Gastrocnemius medialis (tissue), 4 donors: ENCODE measurements around the gene ACSF2. TPM values are rescaled to one million over a fixed set of nuclear protein-coding genes. Genes with fewer than 3 reads are reported as not detected.

Experiments used
- ATAC-seq, 2 donors: fragments of 150-250 bp; one replicate each; pipeline ENCODE4 v1.9.1; 2016
- DNase-seq, 2 donors: peaks; one replicate each; pipeline ENCODE4 v3.0.0-alpha.2; 2019
- H3K27ac ChIP-seq, 4 donors: fragments of 200-600 bp; sonication (generic); 1 replicate in 1 of 4; 2 replicates in 3 of 4; pipeline ENCODE4 v1.5.1; 2016 to 2018; ENCODE audit warnings: mild to moderate bottlenecking in 2 of 4, moderate library complexity in 1 of 4
- H3K27me3 ChIP-seq, 3 donors: fragments of 200-600 bp; sonication (generic) in 2 of 3; 1 replicate in 1 of 3; 2 replicates in 2 of 3; pipeline versions ENCODE4 v1.5.1 to v1.6.0; 2016 to 2019; ENCODE audit warnings: mild to moderate bottlenecking in 1 of 3, moderate library complexity in 1 of 3
- H3K36me3 ChIP-seq, 2 donors: fragments of 200-600 bp; sonication (generic) in 1 of 2; one replicate each; pipeline ENCODE4 v1.5.1; 2017 to 2018
- H3K4me1 ChIP-seq, 2 donors: fragments of 200-600 bp; sonication (generic) in 1 of 2; one replicate each; pipeline ENCODE4 v1.5.1; 2016 to 2017; ENCODE audit warnings: mild to moderate bottlenecking in 2 of 2
- H3K4me3 ChIP-seq, 4 donors: fragments of 200-600 bp; sonication (generic) in 3 of 4; 1 replicate in 1 of 4; 2 replicates in 3 of 4; pipeline ENCODE4 v1.5.1; 2016 to 2019; ENCODE audit warnings: mild to moderate bottlenecking in 2 of 4
- H3K9me3 ChIP-seq, 3 donors: fragments of 200-600 bp; sonication (generic) in 2 of 3; 1 replicate in 1 of 3; 2 replicates in 2 of 3; pipeline ENCODE4 v1.5.1; 2016 to 2019
- CTCF ChIP-seq, 5 experiments: fragments of 450-650 bp in 3 of 5; fragments of 200-600 bp in 2 of 5; sonication (generic) in 2 of 5; IDR thresholded peaks in 4 of 5; conservative IDR thresholded peaks in 1 of 5; 1 replicate in 4 of 5; 2 replicates in 1 of 5; pipeline ENCODE4 v1.5.1; 2016 to 2019; ENCODE audit warnings: antibody characterized with exemption in 5 of 5, mild to moderate bottlenecking in 3 of 5, moderate library complexity in 3 of 5
- POLR2A ChIP-seq, 2 donors: fragments of 450-650 bp; IDR thresholded peaks; one replicate each; pipeline ENCODE4 v1.6.1; 2017; ENCODE audit warnings: antibody characterized with exemption in 2 of 2, mild to moderate bottlenecking in 2 of 2, moderate library complexity in 2 of 2
- in situ Hi-C, 4 donors: fragments of 200-750 bp; cut with MboI; loops; one replicate each; pipeline versions ENCODE4 v1.15.0 to v1.8.0; 2017; ENCODE audit warnings: low sequenced_read_pairs in 4 of 4
- intact Hi-C: fragments of 100-400 bp; cut with DNase I; formaldehyde crosslinking; loops from one replicate; pipeline ENCODE4 v1.15.1; 2023; ENCODE audit warnings: low total_unique reads
- total RNA-seq, 4 donors: library from RNA; depleted of rRNA; stranded (reverse); fragments of >200 nt; gene quantifications; one replicate each; pipeline versions ENCODE4 v1.1.0 to v1.2.3, GENCODE V29; 2016

Gene ACSF2
- total RNA-seq, 4 donors from 2014 or later: 8.7 to 61.4 (median 34.2) TPM

- DNase-seq: no peak
- intact Hi-C loops (loop anchor here (5.0 to 10.0 kb wide), 2 partner anchors 119 to 224 kb away; partner anchors contain the start of gene ANKRD40), in situ Hi-C loops (loop anchor here in 2 of 4 donors (10.0 to 25.0 kb wide), 2 partner anchors 94 to 224 kb away; partner anchors contain the start of genes ANKRD40 (in 1 of the 2) and LRRC59 (in 1 of the 2))
- Histone ChIP-seq H3K27ac (peak overlapping the region; percentile 95 to 98 (median 97)), H3K9me3 (no peaks in the 10 kb centered on the region), H3K36me3 (peaks cover 0 to 32% of the 10 kb centered on the region in 2 donors), H3K4me1 (peaks cover 32 to 36% of the 10 kb centered on the region in 2 donors), H3K27me3 (no peaks in the 10 kb centered on the region), H3K4me3 (no peak overlapping the region)
- TF ChIP-seq POLR2A (IDR thresholded peaks at IDR 0.05) (no peak), CTCF (IDR thresholded peaks at IDR 0.05 in 4 of 5, conservative IDR thresholded peaks at IDR 0.05 in 1 of 5) (no peak)
- ATAC-seq: no peak
Observed at GRCh38 chr17:50480854-50481490, 55.0 kb downstream of the ACSF2 start.

GRCh38 chr17:50481648-50482047, 55.6 kb downstream of the ACSF2 start:
- H3K27ac ChIP-seq: peak overlapping the region; percentile 95 to 98 (median 97)
- no peak for TF ChIP-seq POLR2A (IDR thresholded peaks at IDR 0.05)
- no peak for TF ChIP-seq CTCF (IDR thresholded peaks at IDR 0.05 in 4 of 5, conservative IDR thresholded peaks at IDR 0.05 in 1 of 5)
- in situ Hi-C loops: loop anchor here in 2 of 4 donors (10.0 to 25.0 kb wide), 2 partner anchors 94 to 223 kb away; partner anchors contain the start of genes ANKRD40 (in 1 of the 2) and LRRC59 (in 1 of the 2)

GRCh38 chr17:50482110-50482509, 56.1 kb downstream of the ACSF2 start:
- no peaks in the 10 kb centered on the region for H3K27me3 ChIP-seq
- DNase-seq: no peak
- H3K4me3 ChIP-seq: no peak overlapping the region
- no peaks in the 10 kb centered on the region for H3K9me3 ChIP-seq
- peaks cover 32 to 36% of the 10 kb centered on the region in 2 donors for H3K4me1 ChIP-seq
- ATAC-seq: no peak
- in situ Hi-C loops (loop anchor here in 2 of 4 donors (10.0 to 25.0 kb wide), 2 partner anchors 95 to 223 kb away; partner anchors contain the start of genes ANKRD40 (in 1 of the 2) and LRRC59 (in 1 of the 2)), intact Hi-C loops (loop anchor here (1.0 to 10.0 kb wide), 4 partner anchors 27 to 223 kb away; partner anchors contain the start of genes ANKRD40, MYCBPAP and SPATA20)
- H3K36me3 ChIP-seq: peaks cover 0 to 35% of the 10 kb centered on the region in 2 donors
- H3K27ac ChIP-seq: peak overlapping the region; percentile 95 to 98 (median 97)
- TF ChIP-seq POLR2A (IDR thresholded peaks at IDR 0.05) (no peak), CTCF (IDR thresholded peaks at IDR 0.05 in 4 of 5, conservative IDR thresholded peaks at IDR 0.05 in 1 of 5) (no peak)

More at GRCh38 chr17:50481648-50482047, 55.6 kb downstream of the ACSF2 start:
- no peak for DNase-seq
- Histone ChIP-seq H3K9me3 (no peaks in the 10 kb centered on the region), H3K4me1 (peaks cover 32 to 36% of the 10 kb centered on the region in 2 donors), H3K36me3 (peaks cover 0 to 32% of the 10 kb centered on the region in 2 donors), H3K4me3 (no peak overlapping the region), H3K27me3 (no peaks in the 10 kb centered on the region)
- no peak for ATAC-seq
- intact Hi-C loops: loop anchor here (1.0 to 10.0 kb wide), 4 partner anchors 27 to 223 kb away; partner anchors contain the start of genes ANKRD40, MYCBPAP and SPATA20

- no peaks in the 10 kb centered on the region for H3K9me3 ChIP-seq
- in situ Hi-C loops (loop anchor here in 2 of 4 donors (10.0 to 25.0 kb wide), 2 partner anchors 95 to 222 kb away; partner anchors contain the start of genes ANKRD40 (in 1 of the 2) and LRRC59 (in 1 of the 2)), intact Hi-C loops (loop anchor here (1.0 to 10.0 kb wide), 4 partner anchors 26 to 222 kb away; partner anchors contain the start of genes ANKRD40, MYCBPAP and SPATA20)
Observed at GRCh38 chr17:50482516-50482915, 56.5 kb downstream of the ACSF2 start.

More at GRCh38 chr17:50482516-50482915, 56.5 kb downstream of the ACSF2 start:
- no peaks in the 10 kb centered on the region for H3K27me3 ChIP-seq
- H3K27ac ChIP-seq: peak overlapping the region; percentile 95 to 98 (median 97)
- TF ChIP-seq POLR2A (IDR thresholded peaks at IDR 0.05) (no peak), CTCF (IDR thresholded peaks at IDR 0.05 in 4 of 5, conservative IDR thresholded peaks at IDR 0.05 in 1 of 5) (peak; percentile 87 to 96 (median 95))
- H3K4me1 ChIP-seq: peaks cover 31 to 36% of the 10 kb centered on the region in 2 donors
- no peak overlapping the region for H3K4me3 ChIP-seq
- peak; percentile 94 to 98 for DNase-seq
- peak; percentile 79 for ATAC-seq
- peaks cover 0 to 39% of the 10 kb centered on the region in 2 donors for H3K36me3 ChIP-seq
